ENCODE measurements around the gene C22orf15.

C22orf15 gene

GRCh38 chr22:23772649-23773473, 10.1 kb downstream of the C22orf15 start, which contains the start of gene MMP11:
TSS of gene MMP11 (plus strand) at chr22:23772849. CDS start at chr22:23772871, 22 bp downstream.
- DNase-seq (ENCODE audit: insufficient read length, low spot score) = no peak

GRCh38 chr22:23773483-23774113, 10.8 kb downstream of the C22orf15 start:
- FAIRE-seq (no peak), DNase-seq (ENCODE audit: insufficient read length, low spot score) (no peak)
- no peak for TF ChIP-seq POLR2A (IDR thresholded peaks at IDR 0.05; ENCODE audit: low read depth, low read length)

More at GRCh38 chr22:23772649-23773473, 10.1 kb downstream of the C22orf15 start, which contains the start of gene MMP11:
- TF ChIP-seq POLR2A (IDR thresholded peaks at IDR 0.05; ENCODE audit: low read depth, low read length) = no peak
- no peak for FAIRE-seq

GRCh38 chr22:23774114-23774921, 11.5 kb downstream of the C22orf15 start:
- DNase-seq (ENCODE audit: insufficient read length, low spot score) = no peak
- no peak for TF ChIP-seq POLR2A (IDR thresholded peaks at IDR 0.05; ENCODE audit: low read depth, low read length)
- no peak for FAIRE-seq

GRCh38 chr22:23774922-23775436, 12.2 kb downstream of the C22orf15 start:
- no peak for TF ChIP-seq POLR2A (IDR thresholded peaks at IDR 0.05; ENCODE audit: low read depth, low read length)
- FAIRE-seq = no peak

GRCh38 chr22:23775779-23776375, 13.1 kb downstream of the C22orf15 start:
- no peak for DNase-seq (ENCODE audit: insufficient read length, low spot score)
- no peak for TF ChIP-seq POLR2A (IDR thresholded peaks at IDR 0.05; ENCODE audit: low read depth, low read length)
- no peak for FAIRE-seq

More at GRCh38 chr22:23774922-23775436, 12.2 kb downstream of the C22orf15 start:
- no peak for DNase-seq (ENCODE audit: insufficient read length, low spot score)

- no peak for FAIRE-seq
- no peak for DNase-seq (ENCODE audit: insufficient read length, low spot score)
- no peak for TF ChIP-seq POLR2A (IDR thresholded peaks at IDR 0.05; ENCODE audit: low read depth, low read length)
Measured at GRCh38 chr22:23777776-23778576, 15.2 kb downstream of the C22orf15 start.

GRCh38 chr22:23778577-23778900, 15.7 kb downstream of the C22orf15 start:
- TF ChIP-seq POLR2A (IDR thresholded peaks at IDR 0.05; ENCODE audit: low read depth, low read length) = no peak
- no peak for FAIRE-seq
- no peak for DNase-seq (ENCODE audit: insufficient read length, low spot score)

GRCh38 chr22:23779083-23779482, 16.3 kb downstream of the C22orf15 start:
- no peak for TF ChIP-seq POLR2A (IDR thresholded peaks at IDR 0.05; ENCODE audit: low read depth, low read length)
- no peak for FAIRE-seq
- DNase-seq (ENCODE audit: insufficient read length, low spot score) = no peak

- FAIRE-seq (no peak), DNase-seq (ENCODE audit: insufficient read length, low spot score) (no peak)
- no peak for TF ChIP-seq POLR2A (IDR thresholded peaks at IDR 0.05; ENCODE audit: low read depth, low read length)
Measured at GRCh38 chr22:23779731-23780130, 16.9 kb downstream of the C22orf15 start.

GRCh38 chr22:23780146-23780748, 17.5 kb downstream of the C22orf15 start:
- DNase-seq (ENCODE audit: insufficient read length, low spot score) = no peak
- no peak for TF ChIP-seq POLR2A (IDR thresholded peaks at IDR 0.05; ENCODE audit: low read depth, low read length)
- no peak for FAIRE-seq

- no peak for TF ChIP-seq POLR2A (IDR thresholded peaks at IDR 0.05; ENCODE audit: low read depth, low read length)
- FAIRE-seq (no peak), DNase-seq (ENCODE audit: insufficient read length, low spot score) (no peak)
Measured at GRCh38 chr22:23781065-23781464, 18.3 kb downstream of the C22orf15 start.

GRCh38 chr22:23781511-23782183, 18.9 kb downstream of the C22orf15 start:
- no peak for FAIRE-seq
- DNase-seq (ENCODE audit: insufficient read length, low spot score) = peak; percentile 83
- TF ChIP-seq POLR2A (IDR thresholded peaks at IDR 0.05; ENCODE audit: low read depth, low read length) = no peak

All from H54 (cell line).